GM12872 (cell line): ENCODE data around the gene ITPR2.

Source experiments
- CTCF ChIP-seq: IDR thresholded peaks from 3 replicates; pipeline ENCODE4 v1.5.1; 2011; ENCODE audit warnings: low read depth, mild to moderate bottlenecking, low read length, moderate library complexity; ENCODE audit not compliant: insufficient read depth

Gene ITPR2

GRCh38 chr12:26825459-26826016 lies 7.5 kb downstream of the ITPR2 start:
- no peak for TF ChIP-seq CTCF

- TF ChIP-seq CTCF, result no peak
Measured at GRCh38 chr12:26823390-26823789, 9.6 kb downstream of the ITPR2 start.

GRCh38 chr12:26822026-26822425 lies 11.0 kb downstream of the ITPR2 start:
- TF ChIP-seq CTCF, result no peak

DNA sequence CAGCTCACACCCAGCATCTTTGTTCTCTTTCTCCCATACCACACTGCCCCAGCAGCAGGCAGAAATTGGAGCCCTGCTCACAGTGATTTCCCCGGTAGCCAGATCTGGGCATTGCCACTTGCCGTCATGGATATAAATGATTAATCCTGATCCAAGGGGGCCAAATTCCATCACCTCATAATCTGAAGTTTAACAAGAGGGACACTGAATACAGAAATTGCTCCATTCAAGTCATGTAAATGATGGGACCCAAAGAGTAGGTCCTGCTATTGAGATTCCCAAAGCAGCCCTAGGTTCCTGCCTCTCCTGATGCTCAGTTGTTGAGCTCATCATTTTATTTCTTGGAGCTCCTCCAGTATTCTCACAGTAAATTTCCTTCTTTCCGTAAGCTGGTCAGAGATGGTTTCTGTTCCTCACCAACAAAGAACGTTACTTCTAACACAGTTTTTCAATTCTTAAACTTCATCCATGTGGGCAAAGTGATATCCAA lies 11.7 kb downstream of the ITPR2 start:
- no peak for TF ChIP-seq CTCF

GRCh38 chr12:26818636-26819035 lies 14.4 kb downstream of the ITPR2 start:
- no peak for TF ChIP-seq CTCF

DNA sequence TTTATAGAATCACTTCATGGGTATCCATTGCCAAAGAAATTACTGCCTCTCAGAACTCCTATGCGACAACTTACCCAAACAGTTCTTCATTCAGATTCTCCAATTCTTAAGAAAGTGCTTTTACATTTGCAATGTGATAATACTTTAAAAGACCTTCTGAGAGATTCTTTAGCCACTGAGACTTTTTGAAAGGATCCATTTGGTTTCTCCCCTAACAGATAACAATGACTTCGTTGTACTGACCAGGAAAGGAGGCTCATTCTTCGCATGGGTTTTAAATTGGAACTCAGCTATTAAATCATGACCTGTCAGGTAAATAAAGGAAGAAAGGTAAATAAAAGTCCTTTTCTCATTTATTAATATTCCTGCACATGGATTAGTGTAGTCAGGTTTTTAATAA lies 14.8 kb downstream of the ITPR2 start:
- TF ChIP-seq CTCF, result no peak

- no peak for TF ChIP-seq CTCF
Measured at GRCh38 chr12:26817183-26817591, 15.8 kb downstream of the ITPR2 start.
